ENCODE measurements around the gene PTN.

DNA sequence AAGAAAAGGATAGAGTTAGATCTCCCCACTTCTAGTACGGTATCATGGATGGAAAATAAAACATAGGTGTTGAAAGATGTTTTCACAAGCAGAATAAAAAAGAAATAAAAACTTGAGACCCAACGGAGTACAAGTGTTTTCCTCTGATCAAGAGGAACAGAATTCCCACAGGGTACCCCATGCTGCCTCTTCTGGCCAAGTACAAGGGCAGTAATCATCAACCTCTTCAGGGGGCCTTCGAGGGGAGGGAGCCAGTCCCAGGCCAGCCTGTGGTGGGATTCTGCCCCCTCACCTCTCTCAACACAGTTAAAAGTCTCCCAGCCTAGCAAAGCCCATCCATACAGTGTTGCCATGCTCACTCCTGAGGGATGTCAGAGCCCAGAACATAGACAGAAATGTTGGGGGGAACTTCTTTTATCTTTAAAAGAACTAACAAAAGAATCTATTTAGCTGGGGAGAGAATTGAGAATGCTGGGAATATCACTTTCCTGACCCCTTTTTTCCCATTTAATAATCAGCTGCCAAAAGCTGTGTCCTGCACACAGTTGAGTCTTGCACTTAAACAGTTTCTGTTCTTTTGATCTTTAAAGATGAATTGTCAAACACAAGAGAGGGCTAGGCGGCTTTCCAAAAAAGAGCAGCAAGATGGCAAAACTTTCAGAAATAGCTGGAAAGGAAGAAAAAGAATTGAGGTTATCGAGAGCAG lies 101.7 kb downstream of the PTN start:
- TF ChIP-seq, protein P1, sequence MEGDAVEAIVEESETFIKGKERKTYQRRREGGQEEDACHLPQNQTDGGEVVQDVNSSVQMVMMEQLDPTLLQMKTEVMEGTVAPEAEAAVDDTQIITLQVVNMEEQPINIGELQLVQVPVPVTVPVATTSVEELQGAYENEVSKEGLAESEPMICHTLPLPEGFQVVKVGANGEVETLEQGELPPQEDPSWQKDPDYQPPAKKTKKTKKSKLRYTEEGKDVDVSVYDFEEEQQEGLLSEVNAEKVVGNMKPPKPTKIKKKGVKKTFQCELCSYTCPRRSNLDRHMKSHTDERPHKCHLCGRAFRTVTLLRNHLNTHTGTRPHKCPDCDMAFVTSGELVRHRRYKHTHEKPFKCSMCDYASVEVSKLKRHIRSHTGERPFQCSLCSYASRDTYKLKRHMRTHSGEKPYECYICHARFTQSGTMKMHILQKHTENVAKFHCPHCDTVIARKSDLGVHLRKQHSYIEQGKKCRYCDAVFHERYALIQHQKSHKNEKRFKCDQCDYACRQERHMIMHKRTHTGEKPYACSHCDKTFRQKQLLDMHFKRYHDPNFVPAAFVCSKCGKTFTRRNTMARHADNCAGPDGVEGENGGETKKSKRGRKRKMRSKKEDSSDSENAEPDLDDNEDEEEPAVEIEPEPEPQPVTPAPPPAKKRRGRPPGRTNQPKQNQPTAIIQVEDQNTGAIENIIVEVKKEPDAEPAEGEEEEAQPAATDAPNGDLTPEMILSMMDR (IDR thresholded peaks at IDR 0.05; ENCODE audit: low read depth, low read length, poor library complexity, severe bottlenecking) = no peak
- TF ChIP-seq EZH2phosphoT487 (IDR thresholded peaks at IDR 0.05; ENCODE audit: borderline replicate concordance, low read length) = no peak
